IPS DF 19.7 (cell line): Measurements from ENCODE around the gene ATP8A1.

ENCODE experiments used
- DNase-seq: peaks from one replicate; pipeline ENCODE4 v3.0.0-alpha.2; 2013; ENCODE audit warnings: low read depth, low spot score

Gene ATP8A1

GRCh38 chr4:42366959-42367358 is 289.9 kb downstream of the ATP8A1 start:
- DNase-seq, result no peak

DNA sequence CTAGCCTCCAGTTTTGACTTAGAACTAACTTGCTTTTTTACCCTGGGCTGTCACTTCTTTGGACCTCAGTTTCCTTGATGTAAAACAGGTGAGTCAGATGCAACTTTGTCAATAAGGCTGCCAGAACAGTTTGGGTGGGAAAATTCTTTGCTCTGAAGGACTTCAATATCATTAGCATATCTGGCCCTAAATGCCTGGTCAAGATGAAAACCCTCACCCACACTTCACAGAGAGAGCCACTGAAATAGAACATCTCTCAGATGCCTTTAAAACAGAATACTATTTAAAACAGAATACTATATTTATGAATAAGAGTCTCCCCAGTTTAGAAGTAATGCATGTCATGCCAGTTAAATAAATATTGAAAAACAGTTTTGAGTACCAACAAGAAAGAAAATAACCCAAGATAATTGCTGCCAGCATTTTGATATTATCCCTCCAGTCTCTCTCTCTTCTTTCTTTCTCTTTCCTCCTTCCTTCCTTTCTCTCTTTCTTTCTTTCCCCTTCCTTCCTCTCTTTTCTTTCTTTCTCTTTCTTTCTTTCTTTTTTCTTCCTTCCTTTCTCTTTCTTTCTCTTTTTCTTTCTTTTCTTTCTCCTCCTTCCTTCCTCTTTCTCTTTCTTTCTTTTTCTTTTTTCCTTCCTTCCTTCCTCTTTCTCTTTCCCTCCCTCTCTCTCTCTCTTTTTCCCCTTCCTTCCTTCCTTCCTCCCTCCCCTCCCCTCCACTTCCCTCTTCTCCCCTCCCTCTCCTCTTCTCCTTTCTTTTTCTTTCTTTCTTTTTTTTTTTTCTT is 292.4 kb downstream of the ATP8A1 start:
- DNase-seq, result no peak

DNA sequence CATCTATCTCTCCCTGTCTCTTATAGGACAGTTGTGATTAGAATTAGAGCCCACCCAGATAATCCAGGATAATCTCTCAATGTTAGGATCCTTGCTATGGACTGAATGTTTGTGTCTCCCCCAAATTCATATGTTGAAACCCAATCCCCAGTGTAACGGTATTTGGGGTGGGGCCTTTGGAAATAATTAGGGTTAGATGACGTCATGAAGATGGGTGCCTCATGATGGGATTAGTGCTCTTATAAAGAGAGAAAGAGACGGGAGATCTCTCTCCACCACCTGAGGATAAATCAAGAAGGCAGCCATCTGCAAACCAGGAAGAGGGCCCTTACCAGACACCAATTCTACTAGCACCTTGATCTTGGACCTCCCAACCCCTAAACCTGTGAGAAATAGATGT is 293.3 kb downstream of the ATP8A1 start:
- no peak for DNase-seq

DNA sequence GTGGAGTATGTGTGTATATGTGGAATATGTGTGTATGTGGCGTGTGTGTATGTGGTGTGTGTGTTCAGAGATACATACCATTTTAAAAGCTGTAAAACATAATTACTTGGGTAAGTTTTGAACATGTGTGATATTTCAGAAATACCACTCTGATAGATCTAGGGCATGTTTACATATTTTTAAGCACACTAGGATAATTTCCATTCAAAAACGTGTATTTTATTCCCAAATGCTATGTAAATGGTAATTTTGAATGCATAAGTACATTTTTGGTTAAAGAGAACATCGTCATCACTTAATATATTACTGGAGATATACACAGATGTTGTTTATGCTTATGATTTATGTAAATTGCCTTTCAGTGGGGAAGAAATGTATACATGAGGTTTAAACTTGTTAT is 294.3 kb downstream of the ATP8A1 start:
- DNase-seq, result no peak

GRCh38 chr4:42361456-42361855 is 295.4 kb downstream of the ATP8A1 start:
- no peak for DNase-seq

GRCh38 chr4:42360256-42360669 is 296.6 kb downstream of the ATP8A1 start:
- DNase-seq, result no peak

GRCh38 chr4:42359711-42360110 is 297.2 kb downstream of the ATP8A1 start:
- no peak for DNase-seq
